Testis (tissue), 3 donors: ENCODE measurements around the gene SLC25A12. TPM values are rescaled to one million over a fixed set of nuclear protein-coding genes. Genes with fewer than 3 reads are reported as not detected.

Experiments used
- DNase-seq: peaks from one replicate; pipeline ENCODE4 v3.0.0-alpha.2; 2019
- H3K27ac ChIP-seq, 2 donors: fragments of 200-600 bp; sonication (generic); one replicate each; pipeline ENCODE4 v1.5.1; 2019
- H3K27me3 ChIP-seq: fragments of 200-600 bp; sonication (generic); one replicate; pipeline ENCODE4 v1.5.1; 2019
- H3K36me3 ChIP-seq: fragments of 200-600 bp; sonication (generic); one replicate; pipeline ENCODE4 v1.5.1; 2017; ENCODE audit warnings: low read depth; ENCODE audit errors: missing control alignments
- H3K4me1 ChIP-seq: fragments of 200-600 bp; sonication (generic); one replicate; pipeline ENCODE4 v1.5.1; 2019
- H3K4me3 ChIP-seq, 2 donors: fragments of 200-600 bp; sonication (generic); one replicate each; pipeline ENCODE4 v1.5.1; 2017 to 2019
- H3K9me3 ChIP-seq: fragments of 200-600 bp; sonication (generic); one replicate; pipeline ENCODE4 v1.5.1; 2017
- CTCF ChIP-seq, 3 experiments: fragments of 450-650 bp in 2 of 3; fragments of 200-600 bp in 1 of 3; sonication (generic) in 1 of 3; IDR thresholded peaks; one replicate each; pipeline ENCODE4 v1.5.1; 2016 to 2019; ENCODE audit warnings: antibody characterized with exemption in 3 of 3, mild to moderate bottlenecking in 2 of 3, moderate library complexity in 1 of 3
- POLR2A ChIP-seq: fragments of 450-650 bp; IDR thresholded peaks from one replicate; pipeline ENCODE4 v1.6.1; 2017; ENCODE audit warnings: antibody characterized with exemption, mild to moderate bottlenecking, moderate library complexity
- WGBS, 2 donors: methylation state at CpG; one replicate each; pipeline ENCODE4 v1.1.5; 2018; 5-methylcytosine and 5-hydroxymethylcytosine counted together
- intact Hi-C: fragments of 100-400 bp; cut with DNase I; formaldehyde crosslinking; loops from one replicate; pipeline ENCODE4 v1.15.1; 2023; ENCODE audit warnings: low total_unique reads
- polyA plus RNA-seq: library from polyadenylated mRNA; stranded (reverse); fragments of 350-450 nt; fragmentation: Illumina TruSeq; extraction: RNeasy Lipid Tissue Mini Kit (QIAGEN cat#74804); gene quantifications from one replicate; pipeline ENCODE4 v1.2.3, GENCODE V29; 2014; ENCODE audit warnings: low read depth, low replicate concordance; ENCODE audit not compliant: insufficient read depth
- total RNA-seq, 2 donors: library from RNA; depleted of rRNA; stranded (reverse); fragments of >200 nt; gene quantifications; one replicate each; pipeline ENCODE4 v1.2.3, GENCODE V29; 2016

SLC25A12 gene
- total and polyA plus RNA-seq, 3 donors from 2014 or later, result 16.7 to 27.4 (median 25.0) TPM

- H3K27me3 ChIP-seq, result no peaks in the 10 kb centered on the region
- H3K27ac ChIP-seq, result no peak overlapping the region
- H3K4me1 ChIP-seq, result peaks cover 11% of the 10 kb centered on the region
- no peaks in the 10 kb centered on the region for H3K9me3 ChIP-seq
- intact Hi-C loops, result no loop called here
- 90 to 96% methylated on average over 2 of the region's 2 CpGs for WGBS, 2 donors
- no peak for DNase-seq
- no peaks in the 10 kb centered on the region for H3K36me3 ChIP-seq
- TF ChIP-seq CTCF (IDR thresholded peaks at IDR 0.05) (no peak), POLR2A (no peak)
- no peak overlapping the region for H3K4me3 ChIP-seq
Measured at GRCh38 chr2:171882089-171882769, 11.8 kb downstream of the SLC25A12 start.

- Histone ChIP-seq H3K27me3 (no peaks in the 10 kb centered on the region), H3K4me1 (peaks cover 11% of the 10 kb centered on the region), H3K36me3 (no peaks in the 10 kb centered on the region), H3K27ac (no peak overlapping the region), H3K9me3 (no peaks in the 10 kb centered on the region), H3K4me3 (no peak overlapping the region)
- DNase-seq, result no peak
- WGBS, 2 donors, result 94 to 96% methylated on average over 3 of the region's 3 CpGs
- intact Hi-C loops, result no loop called here
- no peak for TF ChIP-seq CTCF (IDR thresholded peaks at IDR 0.05)
- TF ChIP-seq POLR2A, result no peak
Measured at GRCh38 chr2:171880774-171881173, 13.3 kb downstream of the SLC25A12 start.

GRCh38 chr2:171879865-171880264 lies 14.2 kb downstream of the SLC25A12 start:
- H3K9me3 ChIP-seq, result no peaks in the 10 kb centered on the region
- H3K4me3 ChIP-seq, result no peak overlapping the region
- H3K27me3 ChIP-seq, result no peaks in the 10 kb centered on the region
- TF ChIP-seq POLR2A (no peak), CTCF (IDR thresholded peaks at IDR 0.05) (no peak)
- H3K4me1 ChIP-seq, result peaks cover 11% of the 10 kb centered on the region
- 52 to 65% methylated on average over 1 of the region's 1 CpG for WGBS, 2 donors
- DNase-seq, result no peak
- no peaks in the 10 kb centered on the region for H3K36me3 ChIP-seq
- no peak overlapping the region for H3K27ac ChIP-seq
- intact Hi-C loops, result no loop called here

GRCh38 chr2:171878481-171878993 lies 15.5 kb downstream of the SLC25A12 start:
- Histone ChIP-seq H3K9me3 (no peaks in the 10 kb centered on the region), H3K27ac (peak overlapping the region in 1 of 2 donors; percentile 62), H3K27me3 (no peaks in the 10 kb centered on the region), H3K4me1 (peaks cover 11% of the 10 kb centered on the region), H3K36me3 (no peaks in the 10 kb centered on the region), H3K4me3 (no peak overlapping the region)
- TF ChIP-seq CTCF (IDR thresholded peaks at IDR 0.05) (no peak), POLR2A (no peak)
- WGBS, 2 donors, result 28 to 35% methylated on average over 2 of the region's 2 CpGs
- peak; percentile 61 for DNase-seq
- intact Hi-C loops, result no loop called here

GRCh38 chr2:171874963-171875362 lies 19.1 kb downstream of the SLC25A12 start:
- Histone ChIP-seq H3K9me3 (no peaks in the 10 kb centered on the region), H3K36me3 (no peaks in the 10 kb centered on the region), H3K4me1 (peaks cover 11% of the 10 kb centered on the region), H3K27me3 (no peaks in the 10 kb centered on the region), H3K4me3 (peak overlapping the region in 1 of 2 donors; percentile 22), H3K27ac (no peak overlapping the region)
- DNase-seq, result peak; percentile 71
- intact Hi-C loops, result no loop called here
- 62 to 85% methylated on average over 12 of the region's 12 CpGs for WGBS, 2 donors
- TF ChIP-seq POLR2A, result no peak
- no peak for TF ChIP-seq CTCF (IDR thresholded peaks at IDR 0.05)
